ENCODE measurements around the gene NAIF1. TPM values are rescaled to one million over a fixed set of nuclear protein-coding genes. Genes with fewer than 3 reads are reported as not detected.
A peak's percentile ranks its signal among the peaks of the same experiment; 100 is the strongest.

Gene NAIF1
- total RNA-seq, 1 experiment from 2014 or later = 11.0 TPM

- H3K79me2 ChIP-seq (ENCODE audit: insufficient read depth, low read length) = peaks cover 67% of the 10 kb centered on the region
- peak overlapping the region; percentile 90 for H3K4me2 ChIP-seq (ENCODE audit: low read length)
- H3K4me1 ChIP-seq (ENCODE audit: control insufficient read depth in 1 of 2, insufficient read depth in 2 of 2, low read length in 2 of 2) = peaks cover 29 to 53% of the 10 kb centered on the region in 2 experiments
- H3K27ac ChIP-seq (ENCODE audit: low read depth, low read length) = peak overlapping the region; percentile 57
- POLR2A ChIA-PET = interaction anchor here (0.7 to 1.7 kb wide), 5 partner anchors 9 to 156 kb away, joined by 3 to 6 read pairs (median 3); no protein-coding TSS in a partner anchor
- H3K9ac ChIP-seq (ENCODE audit: low read length) = peak overlapping the region; percentile 78
- intact Hi-C loops (cut with micrococcal nuclease) = no loop called here
- peak overlapping the region; percentile 49 to 68 for H3K4me3 ChIP-seq (replicated peaks in 1 of 2; ENCODE audit: low read depth in 1 of 2, low read length in 2 of 2)
- no peak overlapping the region for H2AFZ ChIP-seq (ENCODE audit: low read depth, low read length, poor library complexity, severe bottlenecking)
- CTCF ChIA-PET = interaction anchor here (0.7 to 1.5 kb wide), 3 partner anchors 16 to 26 kb away, joined by 4 to 11 read pairs (median 4); no protein-coding TSS in a partner anchor
- BruUV-seq (replicated peaks) = TSS peak; percentile 77
- peaks cover 5 to 11% of the 10 kb centered on the region in 2 experiments; a peak in 3 of 4 replicates for H3K36me3 ChIP-seq (ENCODE audit: control insufficient read depth in 1 of 2, insufficient read depth in 2 of 2, low read length in 2 of 2)
- RAD21 ChIA-PET (ENCODE audit: low non-redundant PET in 1 of 2, low total read pairs in 2 of 2, uncharacterized antibody in 2 of 2, unreplicated experiment in 2 of 2) = interaction anchor here in 1 of 2 experiments (0.7 to 1.3 kb wide), 3 partner anchors 19 to 46 kb away, joined by 3 to 4 read pairs (median 3); no protein-coding TSS in a partner anchor
- ATAC-seq (peak; percentile 90), DNase-seq (ENCODE audit: low read depth, low spot score) (peak; percentile 92)
- H4K20me1 ChIP-seq (ENCODE audit: insufficient read depth) = no peaks in the 10 kb centered on the region; the same call in 1 of the 2 replicates
- H3K9me3 ChIP-seq (ENCODE audit: control insufficient read depth in 1 of 2, insufficient read depth in 1 of 2, low read depth in 1 of 2, low read length in 2 of 2) = no peaks in the 10 kb centered on the region
- H3K27me3 ChIP-seq (ENCODE audit: insufficient read depth, low read length) = no peaks in the 10 kb centered on the region
- H3K9me2 ChIP-seq (ENCODE audit: insufficient read depth) = no peaks in the 10 kb centered on the region
- TF ChIP-seq ZNF274 (IDR thresholded peaks at IDR 0.05; ENCODE audit: low read depth, low read length) (no peak), TCF7L2 (IDR thresholded peaks at IDR 0.05; ENCODE audit: borderline replicate concordance, extremely low read depth, insufficient read depth, insufficient read length) (no peak), EGR1 (IDR thresholded peaks at IDR 0.05; ENCODE audit: low read depth) (0 out of 2 replicates have a peak, but pooled peaks have one; percentile 43), EZH2phosphoT487 (IDR thresholded peaks at IDR 0.05; ENCODE audit: borderline replicate concordance) (no peak), MAX (IDR thresholded peaks at IDR 0.05) (peak; percentile 65), POLR2A (IDR thresholded peaks at IDR 0.05; ENCODE audit: borderline replicate concordance, extremely low read depth, insufficient read depth, insufficient read length) (no peak), JUND (IDR thresholded peaks at IDR 0.05) (no peak), CBX3 (IDR thresholded peaks at IDR 0.05; ENCODE audit: low read depth) (no peak), SIN3A (IDR thresholded peaks at IDR 0.05; ENCODE audit: low read depth) (peak; percentile 59; the same call in 1 of the 2 replicates), RAD21 (IDR thresholded peaks at IDR 0.05; ENCODE audit: low read depth) (no peak), CTCF (IDR thresholded peaks at IDR 0.05 in 2 of 3, conservative IDR thresholded peaks at IDR 0.05 in 1 of 3; ENCODE audit: borderline replicate concordance in 1 of 3, insufficient read depth in 1 of 3, low read depth in 2 of 3, low read length in 2 of 3) (no peak), ELF1 (IDR thresholded peaks at IDR 0.05; ENCODE audit: borderline replicate concordance, low read depth) (no peak), ZFX (IDR thresholded peaks at IDR 0.05) (no peak), FOSL1 (IDR thresholded peaks at IDR 0.05; ENCODE audit: low read depth) (no peak), CEBPB (IDR thresholded peaks at IDR 0.05; ENCODE audit: low read depth) (no peak; the same call in 1 of the 2 replicates), EZH2 (IDR thresholded peaks at IDR 0.05) (no peak), ATF3 (IDR thresholded peaks at IDR 0.05) (no peak), SRF (IDR thresholded peaks at IDR 0.05; ENCODE audit: low read depth) (no peak), POLR2AphosphoS5 (IDR thresholded peaks at IDR 0.05; ENCODE audit: low read depth, low read length) (peak; percentile 74), ZBTB33 (IDR thresholded peaks at IDR 0.05; ENCODE audit: extremely low read depth, insufficient replicate concordance, low read length) (no peak), YY1 (IDR thresholded peaks at IDR 0.05; ENCODE audit: extremely low read depth, insufficient replicate concordance, low read depth, low read length) (no peak), SP1 (IDR thresholded peaks at IDR 0.05; ENCODE audit: low read depth) (0 out of 2 replicates have a peak, but pooled peaks have one; percentile 34)
These were observed 31.4 kb upstream of the NAIF1 start for GRCh38 chr9:128098297-128099230.

Data from HCT116 (cell line).